Thyroid gland (tissue), 4 donors: ENCODE measurements around the gene TAOK1.

ENCODE experiments used
- CTCF ChIP-seq, 6 experiments: fragments of 200-600 bp in 3 of 6; fragments of 450-650 bp in 3 of 6; sonication (generic) in 3 of 6; IDR thresholded peaks; one replicate each; pipeline ENCODE4 v1.5.1; 2016 to 2019; ENCODE audit warnings: antibody characterized with exemption in 6 of 6, mild to moderate bottlenecking in 2 of 6, inconsistent platforms in 1 of 6, moderate library complexity in 1 of 6
- POLR2A ChIP-seq, 2 donors: fragments of 450-650 bp; IDR thresholded peaks; one replicate each; pipeline ENCODE4 v1.6.1; 2017; ENCODE audit warnings: antibody characterized with exemption in 2 of 2, mild to moderate bottlenecking in 2 of 2, moderate library complexity in 1 of 2

- no peak for TF ChIP-seq CTCF (IDR thresholded peaks at IDR 0.05)
- TF ChIP-seq POLR2A (IDR thresholded peaks at IDR 0.05), result no peak
Observed at GRCh38 chr17:29345066-29345465, 45.1 kb upstream of the TAOK1 start.
